Gastroesophageal sphincter (tissue), 4 donors: ENCODE data around the gene CERS1. TPM values are rescaled to one million over a fixed set of nuclear protein-coding genes. Genes with fewer than 3 reads are reported as not detected.

ENCODE experiments used
- ATAC-seq: fragments of 150-250 bp; one replicate; pipeline ENCODE4 v1.9.1; 2016; ENCODE audit warnings: mild to moderate bottlenecking, moderate library complexity
- H3K27ac ChIP-seq, 4 donors: fragments of 200-600 bp; sonication (generic) in 3 of 4; 1 replicate in 3 of 4; 2 replicates in 1 of 4; pipeline ENCODE4 v1.5.1; 2016 to 2019
- H3K27me3 ChIP-seq: fragments of 200-600 bp; sonication (generic); one replicate; pipeline ENCODE4 v1.5.1; 2019
- H3K36me3 ChIP-seq, 2 donors: fragments of 200-600 bp; sonication (generic); one replicate each; pipeline ENCODE4 v1.5.1; 2019; ENCODE audit warnings: control low read depth in 1 of 2
- H3K4me1 ChIP-seq, 3 donors: fragments of 200-600 bp; sonication (generic); 1 replicate in 2 of 3; 2 replicates in 1 of 3; pipeline ENCODE4 v1.5.1; 2016 to 2019; ENCODE audit warnings: control low read depth in 2 of 3
- H3K4me3 ChIP-seq, 2 donors: fragments of 200-600 bp; sonication (generic); one replicate each; pipeline ENCODE4 v1.5.1; 2019; ENCODE audit warnings: mild to moderate bottlenecking in 1 of 2, moderate library complexity in 1 of 2
- H3K9me3 ChIP-seq, 3 donors: fragments of 200-600 bp; sonication (generic); one replicate each; pipeline ENCODE4 v1.5.1; 2017 to 2019; ENCODE audit warnings: control low read depth in 2 of 3
- CTCF ChIP-seq, 4 experiments: fragments of 200-600 bp in 2 of 4; fragments of 450-650 bp in 2 of 4; sonication (generic) in 1 of 4; IDR thresholded peaks; one replicate each; pipeline ENCODE4 v1.5.1; 2017 to 2019; ENCODE audit warnings: antibody characterized with exemption in 4 of 4, mild to moderate bottlenecking in 2 of 4, moderate library complexity in 2 of 4
- EP300 ChIP-seq: sonication (generic); formaldehyde crosslinking; IDR thresholded peaks from one replicate; pipeline ENCODE4 v1.6.1; 2017; ENCODE audit warnings: antibody characterized with exemption, mild to moderate bottlenecking
- POLR2A ChIP-seq, 2 donors: fragments of 450-650 bp; IDR thresholded peaks; one replicate each; pipeline ENCODE4 v1.6.1; 2017; ENCODE audit warnings: antibody characterized with exemption in 2 of 2, mild to moderate bottlenecking in 2 of 2, moderate library complexity in 1 of 2
- POLR2AphosphoS5 ChIP-seq: sonication (generic); formaldehyde crosslinking; IDR thresholded peaks from one replicate; pipeline ENCODE4 v1.6.1; 2017; ENCODE audit warnings: antibody characterized with exemption
- WGBS, 2 donors: methylation state at CpG; one replicate each; pipeline ENCODE4 v1.1.5; 2018; ENCODE audit warnings: low coverage in 1 of 2; 5-methylcytosine and 5-hydroxymethylcytosine counted together
- total RNA-seq, 4 donors: library from RNA; depleted of rRNA; stranded (reverse); fragments of >200 nt; gene quantifications; one replicate each; pipeline ENCODE4 v1.1.0, GENCODE V29; 2016

Gene CERS1
- total RNA-seq, 4 donors from 2014 or later: 0.73 to 1.3 (median 0.81) TPM; not detected in 1

GRCh38 chr19:18850471-18851375 lies 45.2 kb downstream of the CERS1 start:
- H3K36me3 ChIP-seq: peaks cover 0 to 74% of the 10 kb centered on the region in 2 donors
- ATAC-seq: no peak
- TF ChIP-seq CTCF (IDR thresholded peaks at IDR 0.05): no peak
- TF ChIP-seq EP300: no peak
- TF ChIP-seq POLR2AphosphoS5: no peak
- no peak for TF ChIP-seq POLR2A (IDR thresholded peaks at IDR 0.05)
- H3K4me3 ChIP-seq: no peak overlapping the region
- 71 to 83% methylated on average over 2 to 7 of the region's 27 CpGs for WGBS, 2 donors
- no peaks in the 10 kb centered on the region for H3K9me3 ChIP-seq
- H3K27me3 ChIP-seq: no peaks in the 10 kb centered on the region
- peaks cover 0 to 66% (median 42%) of the 10 kb centered on the region in 3 donors for H3K4me1 ChIP-seq
- peak overlapping the region in 3 of 4 donors; percentile 44 to 81 (median 76) for H3K27ac ChIP-seq

DNA sequence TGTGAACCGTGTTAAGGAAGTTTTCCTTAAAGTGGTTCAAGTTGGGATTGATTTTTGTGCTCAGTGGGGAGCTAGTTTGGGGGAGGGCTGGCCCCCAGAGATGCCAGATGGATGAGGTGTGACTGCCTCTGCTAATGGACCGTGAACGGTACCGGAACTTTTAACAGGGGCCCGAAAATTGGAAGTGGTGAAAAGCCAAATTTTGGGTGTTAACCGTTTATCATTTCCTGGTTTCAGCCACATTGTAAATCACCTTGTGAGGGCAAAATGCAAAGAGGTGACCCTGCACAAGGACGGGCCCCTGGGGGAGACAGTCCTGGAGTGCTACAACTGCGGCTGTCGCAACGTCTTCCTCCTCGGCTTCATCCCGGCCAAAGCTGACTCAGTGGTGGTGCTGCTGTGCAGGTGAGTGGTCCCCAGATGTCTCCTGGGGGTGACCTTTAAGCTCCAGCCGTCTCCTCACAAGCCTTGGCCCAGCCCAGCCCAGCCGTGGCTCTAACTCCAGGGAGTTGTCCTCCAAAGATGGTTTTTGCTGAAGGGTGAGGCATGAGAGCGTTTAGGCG lies 46.0 kb downstream of the CERS1 start:
- peaks cover 0 to 73% (median 42%) of the 10 kb centered on the region in 3 donors for H3K4me1 ChIP-seq
- peaks cover 0 to 66% of the 10 kb centered on the region in 2 donors for H3K36me3 ChIP-seq
- no peaks in the 10 kb centered on the region for H3K27me3 ChIP-seq
- H3K4me3 ChIP-seq: no peak overlapping the region
- no peaks in the 10 kb centered on the region for H3K9me3 ChIP-seq
- TF ChIP-seq POLR2A (IDR thresholded peaks at IDR 0.05) (no peak), CTCF (IDR thresholded peaks at IDR 0.05) (no peak), POLR2AphosphoS5 (no peak), EP300 (no peak)
- H3K27ac ChIP-seq: peak overlapping the region; percentile 5 to 81 (median 77)
- ATAC-seq: no peak
- WGBS, 2 donors: 45 to 47% methylated on average over 5 to 14 of the region's 16 CpGs

- H3K27ac ChIP-seq: peak overlapping the region; percentile 5 to 81 (median 77)
- peaks cover 0 to 58% of the 10 kb centered on the region in 2 donors for H3K36me3 ChIP-seq
- H3K9me3 ChIP-seq: no peaks in the 10 kb centered on the region
- TF ChIP-seq POLR2A (IDR thresholded peaks at IDR 0.05) (no peak), CTCF (IDR thresholded peaks at IDR 0.05) (no peak), POLR2AphosphoS5 (peak; percentile 26), EP300 (no peak)
- no peaks in the 10 kb centered on the region for H3K27me3 ChIP-seq
- H3K4me1 ChIP-seq: peaks cover 0 to 81% (median 42%) of the 10 kb centered on the region in 3 donors
- WGBS, 2 donors: 33 to 51% methylated on average over 6 to 15 of the region's 23 CpGs
- no peak overlapping the region for H3K4me3 ChIP-seq
- peak; percentile 71 for ATAC-seq
Observed at GRCh38 chr19:18848878-18849661, 46.9 kb downstream of the CERS1 start.

DNA sequence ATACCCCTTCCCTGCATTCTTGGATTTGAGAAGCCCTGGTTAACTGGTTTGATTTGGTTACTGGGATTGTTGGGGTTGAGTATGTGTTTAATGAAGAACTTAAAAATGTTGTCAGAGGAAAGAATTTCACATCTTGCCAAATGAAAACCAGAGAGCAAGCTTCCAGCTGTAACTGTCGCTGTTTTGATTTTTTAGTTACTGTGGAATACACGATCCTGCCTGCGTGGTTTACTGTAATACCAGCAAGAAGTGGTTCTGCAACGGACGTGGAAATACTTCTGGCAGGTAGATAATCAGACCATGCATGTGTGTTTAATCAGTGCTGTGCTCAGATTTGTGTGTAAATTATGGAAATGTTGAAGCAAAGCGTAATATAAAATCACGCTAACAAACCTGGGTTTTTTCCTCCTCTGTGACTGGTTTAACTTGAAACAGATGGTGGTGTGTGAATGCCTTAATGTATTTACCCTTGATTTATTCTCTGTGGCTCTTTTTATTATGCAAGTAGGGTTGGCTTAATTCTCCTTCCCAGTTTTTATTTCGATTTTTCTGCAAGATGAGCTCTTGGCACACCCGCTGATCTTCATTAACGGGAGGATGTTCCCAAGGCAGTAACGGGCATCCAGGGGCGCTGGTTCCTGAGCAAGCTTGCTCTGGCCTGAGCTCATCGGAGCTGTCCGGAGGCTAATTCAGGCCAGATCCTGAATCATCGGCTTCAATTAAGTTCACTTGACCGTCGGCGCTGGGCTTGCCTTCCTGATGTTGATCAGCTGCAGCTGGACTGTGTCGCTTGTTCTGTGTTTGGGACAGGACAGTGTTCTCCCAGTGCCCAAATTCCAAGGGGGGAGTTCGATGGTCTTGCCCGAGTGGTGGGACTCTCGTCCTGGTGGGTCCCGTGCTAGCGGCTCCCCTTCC lies 48.2 kb downstream of the CERS1 start:
- TF ChIP-seq EP300 (no peak), POLR2AphosphoS5 (no peak), CTCF (IDR thresholded peaks at IDR 0.05) (no peak), POLR2A (IDR thresholded peaks at IDR 0.05) (no peak)
- H3K9me3 ChIP-seq: no peaks in the 10 kb centered on the region
- ATAC-seq: no peak
- H3K36me3 ChIP-seq: peaks cover 0 to 45% of the 10 kb centered on the region in 2 donors
- peak overlapping the region in 3 of 4 donors; percentile 76 to 81 (median 78) for H3K27ac ChIP-seq
- no peak overlapping the region for H3K4me3 ChIP-seq
- peaks cover 0 to 94% (median 45%) of the 10 kb centered on the region in 3 donors for H3K4me1 ChIP-seq
- 44 to 53% methylated on average over 8 to 10 of the region's 24 CpGs for WGBS, 2 donors
- H3K27me3 ChIP-seq: no peaks in the 10 kb centered on the region
